B cell (primary cell): ENCODE data around the gene NOSIP. TPM values are rescaled to one million over a fixed set of nuclear protein-coding genes. Genes with fewer than 3 reads are reported as not detected.

Experiments
- ATAC-seq: fragments of 200-7000 bp; cut with Tn5 transposase; one replicate; pipeline ENCODE4 v1.10.0; 2021; ENCODE audit warnings: low read depth, mild to moderate bottlenecking, moderate number of reproducible peaks, moderate library complexity
- CTCF ChIA-PET: fragments of 350-600 bp; sonication (Branson Sonifier 250); formaldehyde crosslinking; loops from one replicate; lab custom pipeline; 2021; ENCODE audit warnings: antibody characterized with exemption, inconsistent platforms; lab: Charles Lee
- POLR2A ChIA-PET: fragments of 350-600 bp; sonication (Branson Sonifier 250); formaldehyde crosslinking; loops from one replicate; lab custom pipeline; 2021; ENCODE audit warnings: antibody characterized with exemption; lab: Charles Lee
- DNase-seq: peaks from one replicate; pipeline ENCODE4 v3.0.0; 2013
- H2AFZ ChIP-seq: 2 replicates; pipeline ENCODE4 v1.6.1; 2012; ENCODE audit warnings: mild to moderate bottlenecking, low read depth, low read length; ENCODE audit not compliant: insufficient read depth, poor library complexity, severe bottlenecking
- H3K27ac ChIP-seq, 2 donors: 1 replicate in 1 of 2; 2 replicates in 1 of 2; pipeline ENCODE4 v1.5.1; 2012 to 2013; ENCODE audit warnings: low read length in 2 of 2, mild to moderate bottlenecking in 2 of 2, moderate library complexity in 1 of 2
- H3K27me3 ChIP-seq, 4 experiments: fragments of 200-600 bp in 1 of 4; sonication (generic) in 1 of 4; replicated peaks in 1 of 4; 1 replicate in 2 of 4; 2 replicates in 2 of 4; pipeline versions ENCODE4 v1.6.1 to v1.7.0; 2013 to 2016; ENCODE audit warnings: low read length in 3 of 4, mild to moderate bottlenecking in 2 of 4, mixed read lengths in 1 of 4, moderate library complexity in 1 of 4; ENCODE audit not compliant: insufficient read depth in 4 of 4, control insufficient read depth in 3 of 4; ENCODE audit errors: control extremely low read depth in 1 of 4
- H3K36me3 ChIP-seq, 2 experiments: replicated peaks in 1 of 2; 1 replicate in 1 of 2; 2 replicates in 1 of 2; pipeline versions ENCODE4 v1.6.1 to v1.7.1; 2013; ENCODE audit warnings: low read length in 1 of 2; ENCODE audit not compliant: insufficient read depth in 2 of 2, control insufficient read depth in 1 of 2; ENCODE audit errors: control extremely low read depth in 1 of 2, extremely low read depth in 1 of 2
- H3K4me1 ChIP-seq, 2 donors: fragments of 200-600 bp in 1 of 2; sonication (generic) in 1 of 2; 1 replicate in 1 of 2; 2 replicates in 1 of 2; pipeline versions ENCODE4 v1.5.1 to v1.6.1; 2013 to 2017; ENCODE audit warnings: low read length in 2 of 2; ENCODE audit not compliant: control insufficient read depth in 2 of 2, insufficient read depth in 2 of 2
- H3K4me2 ChIP-seq: replicated peaks from 2 replicates; pipeline ENCODE3; 2012; ENCODE audit warnings: mild to moderate bottlenecking, low read depth, low read length; ENCODE audit not compliant: poor library complexity, severe bottlenecking
- H3K4me3 ChIP-seq, 5 experiments: fragments of 200-600 bp in 1 of 5; sonication (generic) in 1 of 5; 1 replicate in 3 of 5; 2 replicates in 2 of 5; pipeline versions ENCODE4 v1.5.1 to v1.7.0; 2011 to 2016; ENCODE audit warnings: low read length in 4 of 5, mild to moderate bottlenecking in 4 of 5, low read depth in 2 of 5, control low read depth in 1 of 5, moderate library complexity in 1 of 5; ENCODE audit not compliant: insufficient read depth in 1 of 5; ENCODE audit errors: control extremely low read depth in 1 of 5, extremely low read depth in 1 of 5
- H3K79me2 ChIP-seq: fragments of 200-600 bp; sonication (generic); one replicate; pipeline ENCODE4 v1.6.0; 2016; ENCODE audit warnings: low read length; ENCODE audit not compliant: control insufficient read depth, insufficient read depth
- H3K9ac ChIP-seq: fragments of 200-600 bp; sonication (generic); 2 replicates; pipeline ENCODE4 v1.6.1; 2017; ENCODE audit warnings: mild to moderate bottlenecking, low read length, moderate library complexity
- H3K9me3 ChIP-seq, 3 donors: one replicate each; pipeline versions ENCODE4 v1.6.1 to v1.7.1; 2013; ENCODE audit warnings: low read length in 2 of 3; ENCODE audit not compliant: control insufficient read depth in 2 of 3, insufficient read depth in 1 of 3; ENCODE audit errors: control extremely low read depth in 1 of 3
- H4K20me1 ChIP-seq: 2 replicates; pipeline ENCODE4 v1.6.0; 2012; ENCODE audit warnings: mild to moderate bottlenecking, low read length; ENCODE audit not compliant: insufficient read depth, control insufficient read depth, poor library complexity, severe bottlenecking
- H3K27ac Mint-ChIP-seq: one replicate; pipeline ENCODE4 v1.8.0; 2021; ENCODE audit warnings: mixed read lengths
- H3K27me3 Mint-ChIP-seq: one replicate; pipeline ENCODE4 v1.8.0; 2021; ENCODE audit warnings: mixed read lengths
- H3K4me1 Mint-ChIP-seq: one replicate; pipeline ENCODE4 v1.8.0; 2021; ENCODE audit warnings: mixed read lengths
- H3K4me3 Mint-ChIP-seq: one replicate; pipeline ENCODE4 v1.8.0; 2021; ENCODE audit warnings: mixed read lengths
- H3K9me3 Mint-ChIP-seq: one replicate; pipeline ENCODE4 v1.8.0; 2022; ENCODE audit warnings: mixed read lengths; ENCODE audit not compliant: insufficient read depth
- CTCF ChIP-seq: fragments of 200-600 bp; IDR thresholded peaks from one replicate; pipeline ENCODE4 v1.8.0; 2022; ENCODE audit warnings: antibody characterized with exemption, mild to moderate bottlenecking
- EZH2 ChIP-seq: IDR thresholded peaks from 2 replicates; pipeline ENCODE4 v1.6.1; 2012; ENCODE audit warnings: borderline replicate concordance, low read depth, mild to moderate bottlenecking, moderate library complexity, low read length; ENCODE audit not compliant: insufficient read depth, poor library complexity, severe bottlenecking
- WGBS: methylation state at CpG from one replicate; pipeline ENCODE4 v1.1.5; 2013; ENCODE audit warnings: missing lambda C conversion rate; ENCODE audit not compliant: insufficient coverage; 5-methylcytosine and 5-hydroxymethylcytosine counted together
- intact Hi-C: fragments of 100-400 bp; cut with micrococcal nuclease; formaldehyde crosslinking; loops from one replicate; pipeline ENCODE4 v1.10.0; 2022
- polyA plus RNA-seq: library from polyadenylated mRNA; depleted of rRNA; stranded (reverse); fragments of >200 nt; gene quantifications from 2 replicates; pipeline ENCODE4 v1.2.3, GENCODE V29; 2012
- total RNA-seq, 2 donors: library from RNA; stranded (reverse); fragments of 120-200 nt in 1 of 2; gene quantifications; 1 replicate in 1 of 2; 2 replicates in 1 of 2; pipeline versions ENCODE4 v1.2.3 to v1.2.4, GENCODE V29; 2013 to 2022

The NOSIP gene
- total and polyA plus RNA-seq, 2 donors (not counting 1 experiment from before 2014, with no cell fraction given): 55.5 to 135 TPM

GRCh38 chr19:49589502-49589905 lies 9.1 kb upstream of the NOSIP start:
- TF ChIP-seq CTCF: no peak
- H2AFZ ChIP-seq: no peak overlapping the region
- ATAC-seq (no peak), DNase-seq (no peak)
- H3K79me2 ChIP-seq: peaks cover 30% of the 10 kb centered on the region
- Mint-ChIP-seq H3K27ac (peak overlapping the region; percentile 74), H3K9me3 (no peaks in the 10 kb centered on the region), H3K27me3 (no peaks in the 10 kb centered on the region), H3K4me1 (peaks cover 27% of the 10 kb centered on the region), H3K4me3 (peak overlapping the region; percentile 32)
- peak overlapping the region; percentile 47 to 48 for H3K27ac ChIP-seq
- no peak overlapping the region for H3K4me3 ChIP-seq
- peaks cover 16 to 26% of the 10 kb centered on the region in 2 donors for H3K4me1 ChIP-seq
- H3K27me3 ChIP-seq: no peaks in the 10 kb centered on the region
- H3K36me3 ChIP-seq: peaks cover 0 to 10% of the 10 kb centered on the region in 2 experiments
- H3K9ac ChIP-seq: no peak overlapping the region
- H3K9me3 ChIP-seq: no peaks in the 10 kb centered on the region
- intact Hi-C loops: loop anchor here (10.0 kb wide), 1 partner anchor 435 kb away; the partner anchor contains the start of genes VRK3 and ZNF473
- WGBS: 67% methylated on average over 2 of the region's 5 CpGs
- ChIA-PET POLR2A (interaction anchor here (0.7 to 3.7 kb wide), 6 partner anchors 9 to 87 kb away, joined by 3 to 28 read pairs (median 7); partner anchors contain the start of genes BCL2L12, IRF3, NOSIP and PRMT1), CTCF (interaction anchor here (1.4 to 3.2 kb wide), 2 partner anchors 9 to 51 kb away, joined by 6 to 15 read pairs; partner anchors contain the start of genes NOSIP, PRRG2 and RRAS)
- peak overlapping the region; percentile 89 for H3K4me2 ChIP-seq
- peaks cover 29% of the 10 kb centered on the region for H4K20me1 ChIP-seq

- CTCF ChIA-PET: interaction anchor here (0.7 to 1.1 kb wide), 2 partner anchors 9 to 10 kb away, joined by 3 to 4 read pairs; no protein-coding TSS in a partner anchor
- POLR2A ChIA-PET: interaction anchor here (0.7 to 3.7 kb wide), 2 partner anchors 8 to 67 kb away, joined by 6 to 26 read pairs; partner anchors contain the start of genes NOSIP and PRRG2
These were observed 8.2 kb upstream of the NOSIP start for GRCh38 chr19:49588365-49589122.

More at GRCh38 chr19:49588365-49589122, 8.2 kb upstream of the NOSIP start:
- Histone ChIP-seq H3K4me3 (no peak overlapping the region), H3K4me2 (no peak overlapping the region), H3K79me2 (peaks cover 21% of the 10 kb centered on the region), H3K4me1 (peaks cover 10 to 20% of the 10 kb centered on the region in 2 donors), H3K27ac (no peak overlapping the region), H3K9me3 (no peaks in the 10 kb centered on the region), H3K9ac (no peak overlapping the region), H2AFZ (no peak overlapping the region), H4K20me1 (peaks cover 20% of the 10 kb centered on the region), H3K27me3 (no peaks in the 10 kb centered on the region), H3K36me3 (peaks cover 0 to under 1% of the 10 kb centered on the region in 2 experiments)
- TF ChIP-seq EZH2: no peak
- peak; percentile 46 for DNase-seq
- H3K27me3 Mint-ChIP-seq: no peaks in the 10 kb centered on the region
- no peak for ATAC-seq
- no peaks in the 10 kb centered on the region for H3K9me3 Mint-ChIP-seq
- peaks cover 20% of the 10 kb centered on the region for H3K4me1 Mint-ChIP-seq
- intact Hi-C loops: loop anchor here (10.0 kb wide), 1 partner anchor 436 kb away; the partner anchor contains the start of genes VRK3 and ZNF473
- H3K27ac Mint-ChIP-seq: no peak overlapping the region
- 82% methylated on average over 15 of the region's 18 CpGs for WGBS
- no peak overlapping the region for H3K4me3 Mint-ChIP-seq
